IMR-90 (cell line): Measurements from ENCODE around the gene PTN. TPM values are rescaled to one million over a fixed set of nuclear protein-coding genes. Genes with fewer than 3 reads are reported as not detected.

Source experiments
- ATAC-seq: fragments of 200-7000 bp; cut with Tn5 transposase; 2 replicates; pipeline ENCODE4 v1.9.1; 2020; ENCODE audit warnings: low read depth, mild to moderate bottlenecking, moderate library complexity
- BruUV-seq: library from RNA; stranded (reverse); fragments of 400-500 nt; replicated peaks from 2 replicates; lab custom pipeline; 2021; lab: Mats Ljungman, UMichigan
- CTCF ChIA-PET: fragments of 300-600 bp; formaldehyde crosslinking; extraction: SDS; loops from one replicate; lab custom pipeline; 2021; ENCODE audit warnings: antibody characterized with exemption; lab: Yijun Ruan, JAX
- POLR2A ChIA-PET: fragments of 300-600 bp; sonication (Branson Sonifier 250); formaldehyde crosslinking; loops from one replicate; lab custom pipeline; 2022; ENCODE audit warnings: antibody characterized with exemption; ENCODE audit not compliant: unreplicated experiment; lab: Charles Lee
- DNase-seq: peaks from one replicate; pipeline ENCODE4 v3.0.0; 2013
- H2AFZ ChIP-seq: replicated peaks from 2 replicates; pipeline ENCODE3; 2013; ENCODE audit warnings: low read length, mild to moderate bottlenecking; ENCODE audit not compliant: poor library complexity
- H2AK5ac ChIP-seq: 2 replicates; pipeline ENCODE4 v1.6.1; 2013; ENCODE audit warnings: low read depth, low read length, inconsistent platforms
- H2AK9ac ChIP-seq: replicated peaks from 2 replicates; pipeline ENCODE3; 2013; ENCODE audit warnings: mild to moderate bottlenecking, low read depth, low read length, moderate library complexity; ENCODE audit not compliant: poor library complexity
- H2BK120ac ChIP-seq: 2 replicates; pipeline ENCODE4 v1.6.1; 2013; ENCODE audit warnings: low read depth, low read length, inconsistent platforms
- H2BK15ac ChIP-seq: 3 replicates; pipeline ENCODE4 v1.6.1; 2013; ENCODE audit warnings: low read depth, low read length, inconsistent platforms
- H2BK20ac ChIP-seq: 2 replicates; pipeline ENCODE4 v1.6.1; 2013; ENCODE audit warnings: low read depth, mild to moderate bottlenecking, inconsistent platforms, low read length, moderate library complexity
- H2BK5ac ChIP-seq: 2 replicates; pipeline ENCODE4 v1.6.1; 2013; ENCODE audit warnings: mild to moderate bottlenecking, low read depth, low read length, inconsistent platforms; ENCODE audit not compliant: poor library complexity, severe bottlenecking
- H3K14ac ChIP-seq: replicated peaks from 2 replicates; pipeline ENCODE4 v1.6.1; 2013; ENCODE audit warnings: low read depth, low read length, inconsistent platforms
- H3K18ac ChIP-seq: 2 replicates; pipeline ENCODE4 v1.6.1; 2013; ENCODE audit warnings: low read depth, low read length, control low read depth
- H3K23ac ChIP-seq: 2 replicates; pipeline ENCODE4 v1.6.1; 2013; ENCODE audit warnings: low read depth, low read length, inconsistent platforms
- H3K27ac ChIP-seq: 2 replicates; pipeline ENCODE4 v1.5.1; 2013; ENCODE audit warnings: mild to moderate bottlenecking, control low read depth, low read length; ENCODE audit not compliant: insufficient read depth
- H3K27me3 ChIP-seq: 2 replicates; pipeline ENCODE4 v1.6.1; 2013; ENCODE audit warnings: low read length; ENCODE audit not compliant: control insufficient read depth, insufficient read depth
- H3K36me3 ChIP-seq: 2 replicates; pipeline ENCODE4 v1.6.1; 2013; ENCODE audit warnings: low read length, mixed read lengths; ENCODE audit not compliant: control insufficient read depth, insufficient read depth
- H3K4ac ChIP-seq: 2 replicates; pipeline ENCODE4 v1.6.1; 2013; ENCODE audit warnings: low read depth, low read length, inconsistent platforms
- H3K4me1 ChIP-seq: 2 replicates; pipeline ENCODE4 v1.6.1; 2013; ENCODE audit warnings: low read length, mixed read lengths; ENCODE audit not compliant: control insufficient read depth, insufficient read depth
- H3K4me2 ChIP-seq: 2 replicates; pipeline ENCODE4 v1.6.1; 2013; ENCODE audit warnings: low read depth, mild to moderate bottlenecking, control low read depth, low read length, moderate library complexity
- H3K4me3 ChIP-seq: 2 replicates; pipeline ENCODE4 v1.5.1; 2013; ENCODE audit warnings: low read depth, mild to moderate bottlenecking, control low read depth, low read length, moderate library complexity; ENCODE audit not compliant: insufficient read depth
- H3K56ac ChIP-seq: 2 replicates; pipeline ENCODE4 v1.6.1; 2013; ENCODE audit warnings: low read length, inconsistent platforms; ENCODE audit not compliant: insufficient read depth; ENCODE audit errors: extremely low read depth
- H3K79me1 ChIP-seq, 2 experiments: 2 replicates each; pipeline ENCODE4 v1.6.1; 2013; ENCODE audit warnings: low read length in 2 of 2, inconsistent platforms in 1 of 2, low read depth in 1 of 2
- H3K9ac ChIP-seq: 2 replicates; pipeline ENCODE4 v1.6.1; 2013; ENCODE audit warnings: low read depth, low read length, control low read depth
- H3K9me1 ChIP-seq: 2 replicates; pipeline ENCODE4 v1.6.1; 2013; ENCODE audit warnings: low read length, inconsistent platforms; ENCODE audit not compliant: insufficient read depth
- H3K9me3 ChIP-seq: 2 replicates; pipeline ENCODE4 v1.6.1; 2013; ENCODE audit warnings: low read length; ENCODE audit not compliant: control insufficient read depth, insufficient read depth
- H4K20me1 ChIP-seq: 2 replicates; pipeline ENCODE4 v1.6.1; 2013; ENCODE audit warnings: low read length, inconsistent platforms; ENCODE audit not compliant: insufficient read depth
- H4K5ac ChIP-seq: 2 replicates; pipeline ENCODE4 v1.6.1; 2013; ENCODE audit warnings: mild to moderate bottlenecking, low read depth, low read length, control low read depth
- H4K8ac ChIP-seq, 2 experiments: 2 replicates each; pipeline ENCODE4 v1.6.1; 2013; ENCODE audit warnings: low read depth in 2 of 2, low read length in 2 of 2, control low read depth in 1 of 2, inconsistent platforms in 1 of 2
- H4K91ac ChIP-seq: 2 replicates; pipeline ENCODE4 v1.6.1; 2013; ENCODE audit warnings: low read depth, low read length, inconsistent platforms; ENCODE audit not compliant: insufficient read depth
- BHLHE40 ChIP-seq: fragments of 150-350 bp; IDR thresholded peaks from 2 replicates; pipeline ENCODE4 v1.6.1; 2016; ENCODE audit warnings: mild to moderate bottlenecking, low read depth, low read length
- CEBPB ChIP-seq: IDR thresholded peaks from 2 replicates; pipeline ENCODE4 v1.6.1; 2012; ENCODE audit warnings: low read depth, low read length, improper control_type of control experiment
- CHD1 ChIP-seq: IDR thresholded peaks from 2 replicates; pipeline ENCODE4 v1.6.1; 2012; ENCODE audit warnings: low read depth, low read length, improper control_type of control experiment
- FOS ChIP-seq: fragments of 150-350 bp; IDR thresholded peaks from 2 replicates; pipeline ENCODE4 v1.6.1; 2016; ENCODE audit warnings: low read depth, low read length
- MAFK ChIP-seq: IDR thresholded peaks from 2 replicates; pipeline ENCODE4 v1.6.1; 2012; ENCODE audit warnings: low read depth, low read length, improper control_type of control experiment
- MAZ ChIP-seq: IDR thresholded peaks from 2 replicates; pipeline ENCODE4 v1.6.1; 2012; ENCODE audit warnings: low read depth, mild to moderate bottlenecking, low read length, improper control_type of control experiment, moderate library complexity, borderline replicate concordance
- NFE2L2 ChIP-seq: fragments of 150-350 bp; IDR thresholded peaks from 2 replicates; pipeline ENCODE4 v1.6.1; 2016; ENCODE audit warnings: low read depth, mild to moderate bottlenecking, low read length
- POLR2A ChIP-seq: IDR thresholded peaks from 2 replicates; pipeline ENCODE4 v1.6.1; 2012; ENCODE audit warnings: mild to moderate bottlenecking, low read depth, low read length
- RFX5 ChIP-seq: IDR thresholded peaks from 2 replicates; pipeline ENCODE4 v1.8.0; 2012; ENCODE audit warnings: low read depth, mild to moderate bottlenecking, low read length, moderate library complexity
- USF2 ChIP-seq: fragments of 150-350 bp; IDR thresholded peaks from 2 replicates; pipeline ENCODE4 v1.6.1; 2017; ENCODE audit warnings: mild to moderate bottlenecking, antibody characterized with exemption, low read length, low read depth
- WGBS, 2 experiments: methylation state at CpG; one replicate each; pipeline versions ENCODE4 v1.1.5 to v1.1.7; 2013; ENCODE audit warnings: missing lambda C conversion rate in 2 of 2; ENCODE audit not compliant: insufficient read length in 1 of 2; ENCODE audit errors: extremely low coverage in 2 of 2; 5-methylcytosine and 5-hydroxymethylcytosine counted together
- dilution Hi-C: fragments of 300-500 bp; cut with HindIII; formaldehyde crosslinking; loops from one replicate; pipeline ENCODE4 v1.14.3; 2018; ENCODE audit warnings: low sequenced_read_pairs; ENCODE audit not compliant: unreplicated experiment
- in situ Hi-C: fragments of 300-500 bp; cut with MboI; formaldehyde crosslinking; loops from 3 replicates; pipeline ENCODE4 v1.14.3; 2019; ENCODE audit warnings: low sequenced_read_pairs, inconsistent platforms, mixed read lengths
- intact Hi-C: fragments of 100-400 bp; cut with micrococcal nuclease; formaldehyde crosslinking; loops from 2 replicates; pipeline ENCODE4 v1.10.0; 2022
- polyA plus RNA-seq, 3 experiments: library from polyadenylated mRNA; depleted of rRNA; stranded (reverse); fragments of >200 nt; gene quantifications; 2 replicates each; pipeline ENCODE4 v1.2.3, GENCODE V29; 2012; ENCODE audit warnings: low replicate concordance in 1 of 3
- total RNA-seq: library from RNA; depleted of rRNA; stranded (reverse); fragments of >200 nt; gene quantifications from 2 replicates; pipeline ENCODE4 v1.2.3, GENCODE V29; 2012

The PTN gene
- total and polyA plus RNA-seq, 2 of the 4 experiments (the other 2 are of a cell fraction): 61.7 to 186 TPM

- ChIA-PET CTCF (interaction anchor here (0.9 to 1.3 kb wide), 2 partner anchors 8 to 32 kb away, joined by 3 to 4 read pairs; no protein-coding TSS in a partner anchor), POLR2A (no interaction called here)
- Histone ChIP-seq H3K4me3 (no peak overlapping the region), H3K56ac (no peak overlapping the region), H3K9me1 (no peaks in the 10 kb centered on the region), H3K4me1 (peaks cover 2% of the 10 kb centered on the region; the same call in 1 of the 2 replicates), H2BK20ac (no peak overlapping the region), H3K9ac (peak overlapping the region; percentile 43; the same call in 1 of the 2 replicates), H2AK5ac (no peak overlapping the region), H2BK120ac (no peak overlapping the region), H3K36me3 (no peaks in the 10 kb centered on the region), H3K4ac (no peak overlapping the region), H3K14ac (no peak overlapping the region), H2BK15ac (no peak overlapping the region), H2AK9ac (no peak overlapping the region), H3K18ac (no peak overlapping the region), H3K27me3 (no peaks in the 10 kb centered on the region), H3K9me3 (no peaks in the 10 kb centered on the region), H4K8ac (no peak overlapping the region), H2BK5ac (no peak overlapping the region), H3K23ac (no peak overlapping the region), H4K91ac (no peak overlapping the region), H3K79me1 (peaks cover 10 to 12% of the 10 kb centered on the region in 2 experiments; a peak in 3 of 4 replicates), H3K27ac (no peak overlapping the region), H3K4me2 (no peak overlapping the region), H4K20me1 (no peaks in the 10 kb centered on the region), H2AFZ (no peak overlapping the region), H4K5ac (peak overlapping the region; percentile 68; the same call in 1 of the 2 replicates)
- in situ Hi-C loops: no loop called here
- TF ChIP-seq RFX5 (no peak), CHD1 (no peak), CEBPB (no peak), MAZ (no peak), FOS (no peak), POLR2A (no peak), NFE2L2 (no peak), MAFK (no peak), USF2 (no peak), BHLHE40 (no peak)
- no TSS peak for BruUV-seq
- no CpG with 5 or more reads among the region's 2 CpGs for WGBS, 2 experiments
- intact Hi-C loops: no loop called here
- no peak for ATAC-seq
- DNase-seq: no peak
- dilution Hi-C loops: no loop called here
Observed at GRCh38 chr7:137295739-137296324, 47.7 kb downstream of the PTN start.
